CD4-positive, alpha-beta T cell treated with Interleukin-10 for 1 hour (primary cell): Measurements from ENCODE around the gene TINAGL1.

ENCODE experiments used
- DNase-seq: peaks from one replicate; pipeline ENCODE4 v3.0.0-alpha.2; 2020

The TINAGL1 gene

DNA sequence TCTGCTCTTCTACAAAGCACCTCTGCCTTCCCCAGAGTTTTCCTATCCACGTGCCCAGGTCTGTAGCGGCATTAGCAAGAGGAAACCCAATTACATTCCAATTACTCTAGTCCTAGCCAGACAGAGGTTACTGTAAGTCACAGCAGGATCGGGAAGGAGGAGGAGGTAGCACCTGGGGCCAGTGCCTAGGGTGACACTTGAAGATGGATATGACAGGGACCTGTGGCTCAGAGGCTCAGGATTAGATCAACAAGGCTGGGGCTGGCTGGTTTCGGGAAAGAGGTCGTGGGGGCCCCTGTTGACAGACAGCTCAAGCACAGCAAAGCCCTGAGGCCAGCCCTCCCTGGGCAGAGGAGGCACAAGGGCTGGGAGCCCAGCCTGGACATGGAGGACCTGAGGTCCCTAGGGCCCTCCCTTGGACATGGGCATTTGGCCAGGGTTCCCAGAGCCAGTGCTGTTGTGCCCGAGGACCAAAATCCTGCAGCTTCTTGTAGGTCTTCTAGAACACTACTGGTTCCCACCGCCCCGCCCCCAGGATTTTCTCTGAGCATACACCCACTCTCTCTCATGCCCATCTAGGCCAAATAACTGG is 38.2 kb downstream of the TINAGL1 start:
- no peak for DNase-seq

DNA sequence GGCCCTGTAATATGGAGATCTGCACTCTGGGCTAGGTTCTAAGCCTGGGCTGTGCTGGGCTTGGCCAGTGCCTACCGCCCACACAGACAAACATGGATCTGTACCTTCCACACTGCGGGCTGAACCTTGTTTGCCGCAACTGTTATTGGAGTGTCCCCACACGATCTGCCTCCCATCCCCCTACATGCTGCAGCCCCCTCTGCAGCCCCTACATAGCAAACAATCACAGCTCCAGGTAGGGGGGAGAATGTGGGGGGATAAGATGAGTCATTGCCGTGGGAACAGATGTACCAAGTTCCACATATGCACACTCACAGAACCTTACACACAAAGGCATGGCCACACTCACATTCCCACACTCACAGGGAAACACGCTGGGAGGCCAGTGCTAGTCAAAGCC is 39.1 kb downstream of the TINAGL1 start:
- DNase-seq = no peak

DNA sequence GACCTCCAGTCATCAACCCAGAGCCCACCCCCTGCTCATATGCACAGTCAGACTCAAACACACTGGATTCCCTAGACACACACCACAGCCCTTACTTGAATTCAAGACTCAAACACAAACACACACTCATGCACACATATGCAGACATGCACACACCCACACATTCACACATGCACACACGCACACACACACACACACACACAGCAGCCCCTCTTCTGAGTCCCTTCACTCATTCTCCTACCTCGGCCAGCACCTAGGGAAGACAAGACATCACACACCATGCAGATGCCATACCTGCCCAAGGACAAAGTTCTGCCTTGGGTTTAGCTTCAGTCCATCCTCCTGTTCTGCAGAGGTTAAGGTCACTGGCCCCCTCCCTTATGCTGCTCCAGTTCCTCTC is 39.6 kb downstream of the TINAGL1 start:
- no peak for DNase-seq

DNA sequence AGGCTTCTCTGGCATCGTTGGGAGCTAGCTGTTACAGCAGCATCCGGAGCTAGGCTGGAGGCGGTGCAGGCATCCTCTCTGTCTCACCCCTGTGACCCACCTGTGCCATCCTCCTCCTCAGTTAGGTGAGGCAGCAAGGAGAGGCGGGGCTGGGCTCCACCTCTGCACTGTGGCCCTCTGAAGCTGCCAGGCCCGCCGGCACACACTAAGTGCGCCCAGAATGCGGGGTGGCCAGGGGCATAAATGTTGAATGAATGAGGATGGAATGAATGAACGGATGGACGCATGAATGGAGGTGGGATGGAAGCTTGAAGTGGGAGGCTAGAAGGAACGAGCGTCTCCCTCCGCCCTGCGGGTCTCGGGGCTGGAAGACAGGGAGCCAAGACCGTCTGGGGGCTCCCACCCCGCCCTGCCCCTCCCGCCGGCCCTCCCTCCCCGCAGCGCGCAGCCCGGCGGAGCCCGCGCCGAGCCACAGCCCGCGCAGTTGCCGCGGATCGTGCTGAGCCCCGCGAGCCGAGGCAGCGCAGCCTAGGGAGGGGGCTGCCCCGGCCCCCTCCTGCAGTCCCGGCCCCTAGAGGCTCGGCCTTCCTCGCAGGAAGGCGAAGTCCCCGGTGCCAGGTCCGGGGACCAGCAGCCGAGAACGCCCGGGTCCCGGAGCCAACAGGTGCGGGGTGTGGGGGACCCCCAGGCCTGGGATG is 41.1 kb downstream of the TINAGL1 start, which contains the start of gene HCRTR1:
Gene HCRTR1, plus strand, starts transcription at position 472 of the 698 bp plus-strand sequence. CDS start 1,504 bp downstream, outside the sequence.
- DNase-seq = no peak

DNA sequence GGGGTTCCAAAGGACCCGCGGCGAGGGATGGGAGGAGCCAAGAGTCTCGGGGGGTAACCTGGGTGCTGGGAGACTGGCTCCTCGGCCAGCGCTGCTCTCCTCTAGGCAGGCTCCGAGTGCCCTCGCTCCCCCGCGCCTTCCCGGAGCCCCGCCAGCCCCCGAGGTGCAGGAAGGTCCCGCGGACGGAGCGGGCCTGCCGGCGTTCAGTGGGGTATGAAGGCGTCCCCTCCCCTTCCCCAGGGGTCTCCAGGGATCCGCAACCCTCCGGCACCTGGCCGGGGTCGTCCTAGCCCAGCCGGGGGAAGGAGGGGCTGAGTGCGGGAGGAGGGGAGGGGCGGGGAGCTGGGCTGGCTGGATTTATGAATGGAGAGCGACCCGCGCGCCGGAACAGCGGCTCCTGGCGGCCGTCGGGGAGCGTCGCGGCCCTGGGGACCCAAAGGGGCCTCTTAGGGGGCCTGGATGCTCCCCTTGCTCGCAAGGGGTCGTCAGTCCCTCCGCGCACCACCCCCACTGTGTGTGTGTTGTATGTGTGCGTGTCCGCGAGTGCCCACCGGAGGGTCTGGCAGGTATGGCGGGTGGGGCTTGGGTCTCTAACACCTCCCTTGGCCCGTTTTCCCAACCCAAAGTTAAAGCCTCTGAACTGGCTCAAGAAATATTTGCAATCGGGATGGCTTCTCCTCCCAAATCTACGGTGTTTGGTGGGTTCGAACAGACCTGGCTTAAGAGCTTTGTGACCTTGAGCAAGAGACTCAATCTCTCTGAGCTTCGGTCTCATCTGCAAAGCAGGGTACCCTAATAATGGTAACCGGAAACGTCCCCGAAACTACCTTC is 41.8 kb downstream of the TINAGL1 start:
- peak; percentile 37 for DNase-seq

DNA sequence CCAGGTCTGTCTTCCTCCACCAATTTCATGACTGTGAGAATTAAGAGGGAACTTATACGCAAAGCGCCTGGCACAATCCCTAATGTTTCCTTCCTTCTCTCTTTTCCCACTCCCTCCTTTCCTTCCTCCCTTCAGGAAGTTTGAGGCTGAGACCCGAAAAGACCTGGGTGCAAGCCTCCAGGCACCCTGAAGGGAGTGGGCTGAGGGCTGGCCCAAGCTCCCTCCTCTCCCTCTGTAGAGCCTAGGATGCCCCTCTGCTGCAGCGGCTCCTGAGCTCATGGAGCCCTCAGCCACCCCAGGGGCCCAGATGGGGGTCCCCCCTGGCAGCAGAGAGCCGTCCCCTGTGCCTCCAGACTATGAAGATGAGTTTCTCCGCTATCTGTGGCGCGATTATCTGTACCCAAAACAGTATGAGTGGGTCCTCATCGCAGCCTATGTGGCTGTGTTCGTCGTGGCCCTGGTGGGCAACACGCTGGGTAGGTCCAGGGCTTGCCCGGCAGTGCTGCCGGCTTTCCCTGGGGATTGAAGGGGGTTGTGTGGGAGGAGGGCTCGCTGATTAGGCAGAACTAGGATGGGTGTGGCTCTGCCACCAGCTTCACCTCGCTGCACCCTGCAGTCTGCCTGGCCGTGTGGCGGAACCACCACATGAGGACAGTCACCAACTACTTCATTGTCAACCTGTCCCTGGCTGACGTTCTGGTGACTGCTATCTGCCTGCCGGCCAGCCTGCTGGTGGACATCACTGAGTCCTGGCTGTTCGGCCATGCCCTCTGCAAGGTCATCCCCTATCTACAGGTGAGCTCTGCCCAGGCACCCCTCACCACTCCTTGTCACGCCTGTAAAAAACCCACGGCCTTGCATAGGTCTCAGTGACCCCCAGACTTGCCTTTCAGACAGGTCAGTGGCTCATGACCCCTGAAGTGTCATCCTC is 42.9 kb downstream of the TINAGL1 start:
- no peak for DNase-seq

DNA sequence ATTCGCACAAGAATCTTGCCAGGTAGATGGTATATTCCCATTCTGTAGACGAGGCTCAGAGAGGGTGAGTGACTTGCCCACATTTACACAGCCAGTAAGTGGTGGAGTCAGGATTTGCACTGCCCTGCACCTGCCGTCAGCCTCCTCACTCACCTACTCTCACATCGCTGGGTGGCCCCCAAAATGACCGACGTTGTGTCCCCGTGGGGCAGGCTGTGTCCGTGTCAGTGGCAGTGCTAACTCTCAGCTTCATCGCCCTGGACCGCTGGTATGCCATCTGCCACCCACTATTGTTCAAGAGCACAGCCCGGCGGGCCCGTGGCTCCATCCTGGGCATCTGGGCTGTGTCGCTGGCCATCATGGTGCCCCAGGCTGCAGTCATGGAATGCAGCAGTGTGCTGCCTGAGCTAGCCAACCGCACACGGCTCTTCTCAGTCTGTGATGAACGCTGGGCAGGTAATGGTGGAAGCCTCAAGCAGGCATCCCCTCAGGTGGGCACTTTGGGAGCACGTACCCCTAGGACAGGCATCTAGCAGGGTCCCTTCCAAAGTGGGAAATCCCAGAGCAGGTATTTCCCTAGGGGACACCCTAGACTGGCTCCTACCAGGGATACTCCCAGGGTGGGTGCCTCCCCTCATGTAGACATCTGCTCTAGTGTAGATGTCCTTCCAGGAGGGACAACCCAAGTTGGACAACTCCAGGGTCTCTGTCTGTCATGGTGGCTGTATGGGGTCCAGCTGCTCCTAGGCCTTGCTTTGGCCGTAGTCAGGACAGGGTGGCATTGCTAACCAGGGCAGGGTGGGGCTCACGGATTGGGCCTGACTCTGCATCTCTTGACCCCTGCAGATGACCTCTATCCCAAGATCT is 44.5 kb downstream of the TINAGL1 start:
- no peak for DNase-seq

DNA sequence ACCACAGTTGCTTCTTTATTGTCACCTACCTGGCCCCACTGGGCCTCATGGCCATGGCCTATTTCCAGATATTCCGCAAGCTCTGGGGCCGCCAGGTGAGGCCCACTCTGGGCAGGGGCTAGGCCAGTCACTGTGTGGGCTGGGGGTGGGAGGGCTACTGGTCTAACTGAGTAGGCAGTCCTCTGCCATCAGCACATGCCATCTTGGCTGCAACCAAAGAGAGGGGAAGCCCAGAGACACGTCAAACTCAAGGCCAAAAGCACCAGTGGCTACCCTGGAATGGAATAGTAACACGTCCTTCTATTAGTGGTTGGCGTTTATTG is 45.1 kb downstream of the TINAGL1 start:
- no peak for DNase-seq

DNA sequence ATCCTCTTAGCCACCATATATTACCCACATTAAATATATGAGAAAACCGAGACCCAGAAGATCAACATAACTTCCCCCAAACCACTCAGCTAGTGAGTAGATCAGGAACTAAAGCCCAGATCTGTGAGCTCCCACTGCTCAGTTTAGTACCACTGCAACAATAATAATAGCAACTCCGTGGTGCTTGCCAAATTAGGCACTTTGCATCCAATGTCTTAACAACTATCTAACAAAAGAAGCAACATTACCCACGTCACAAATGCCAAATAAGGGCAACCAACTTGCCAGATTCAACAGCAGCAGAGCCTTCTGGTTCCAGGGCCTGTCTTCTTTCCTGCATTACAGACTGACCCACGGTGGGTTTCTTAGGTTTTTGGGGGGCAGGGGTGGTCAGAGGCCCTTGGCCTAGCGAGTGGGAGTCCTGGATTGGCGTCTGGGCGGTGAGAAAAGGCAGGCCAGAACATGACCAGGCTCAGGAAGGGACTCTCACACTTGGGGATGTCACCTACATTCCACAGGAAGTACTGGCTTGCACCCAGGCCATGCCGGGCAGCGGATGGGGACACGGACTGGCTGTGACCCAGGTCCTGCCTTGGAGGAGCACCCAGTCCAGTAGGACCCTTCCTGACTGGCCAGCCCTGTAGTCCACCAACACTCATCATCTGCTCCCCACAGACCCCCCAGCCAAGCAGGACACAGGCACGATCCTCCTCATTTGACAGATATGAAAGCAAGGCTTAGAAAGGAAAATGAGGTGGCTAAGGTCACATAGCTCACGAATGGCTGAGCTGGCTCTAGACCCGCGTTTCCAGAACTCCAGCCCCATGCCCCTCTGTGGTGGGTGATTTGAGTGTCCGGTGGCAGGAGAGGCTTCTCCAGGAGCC is 45.8 kb downstream of the TINAGL1 start:
- DNase-seq = no peak

DNA sequence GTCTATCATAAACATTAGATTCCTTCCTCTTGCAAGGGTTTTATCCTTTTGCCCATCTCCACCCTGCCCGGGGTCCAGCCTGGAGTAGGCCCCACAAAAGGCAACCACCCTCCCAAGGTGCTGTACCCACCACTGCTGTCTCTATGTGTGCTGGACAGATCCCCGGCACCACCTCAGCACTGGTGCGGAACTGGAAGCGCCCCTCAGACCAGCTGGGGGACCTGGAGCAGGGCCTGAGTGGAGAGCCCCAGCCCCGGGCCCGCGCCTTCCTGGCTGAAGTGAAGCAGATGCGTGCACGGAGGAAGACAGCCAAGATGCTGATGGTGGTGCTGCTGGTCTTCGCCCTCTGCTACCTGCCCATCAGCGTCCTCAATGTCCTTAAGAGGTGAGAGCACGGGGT is 47.0 kb downstream of the TINAGL1 start:
- DNase-seq = no peak

DNA sequence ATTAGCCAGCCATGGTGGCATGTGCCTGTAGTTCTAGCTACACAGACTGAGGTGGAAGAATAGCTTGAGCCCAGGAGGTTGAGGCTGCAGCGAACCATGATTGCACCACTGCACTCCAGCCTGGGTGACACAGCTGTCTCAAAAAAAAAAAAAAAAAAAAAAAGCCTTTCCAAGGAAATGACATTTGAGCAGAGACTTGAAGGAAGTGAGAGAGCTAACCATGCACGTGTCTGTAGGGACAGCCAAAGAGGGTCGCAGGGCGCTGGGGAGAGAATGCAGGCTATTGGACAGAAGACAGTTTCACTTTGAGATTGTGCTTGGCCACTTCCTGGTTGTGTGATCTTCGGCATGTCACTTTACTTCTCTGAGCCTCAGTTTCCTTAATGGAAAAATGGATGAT is 48.0 kb downstream of the TINAGL1 start:
- no peak for DNase-seq

DNA sequence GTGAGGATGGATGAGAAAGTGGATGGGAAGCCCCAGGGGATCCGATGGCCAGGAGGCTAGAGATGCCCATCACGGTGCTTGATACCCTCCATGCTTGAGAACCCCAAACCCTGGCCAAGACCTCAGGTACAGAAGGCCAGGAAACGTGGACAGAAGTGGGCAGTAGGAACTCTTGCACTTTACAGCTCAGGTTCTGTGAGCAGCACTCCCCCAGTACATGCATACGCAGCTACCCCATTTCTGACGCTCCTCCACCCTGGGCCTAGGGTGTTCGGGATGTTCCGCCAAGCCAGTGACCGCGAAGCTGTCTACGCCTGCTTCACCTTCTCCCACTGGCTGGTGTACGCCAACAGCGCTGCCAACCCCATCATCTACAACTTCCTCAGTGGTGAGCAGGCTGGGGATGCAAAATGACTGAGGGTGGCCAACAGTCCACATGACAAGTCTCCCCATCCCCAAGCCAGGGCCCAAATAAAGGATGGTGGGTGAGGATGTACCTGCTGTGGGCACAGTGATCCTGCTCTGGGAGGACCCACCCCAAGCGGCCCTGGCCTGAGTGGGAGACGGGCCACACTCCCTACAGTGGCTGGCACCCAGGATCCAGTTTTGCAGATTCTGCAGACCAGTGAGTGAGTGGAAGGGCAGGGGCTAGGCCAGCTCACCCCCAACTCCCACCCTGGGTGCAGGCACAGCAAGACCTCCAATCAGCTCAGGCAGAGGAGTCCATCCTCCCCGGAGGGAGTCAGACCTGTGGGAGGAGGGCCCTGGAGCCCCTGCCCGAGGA is 48.6 kb downstream of the TINAGL1 start:
- DNase-seq = no peak

DNA sequence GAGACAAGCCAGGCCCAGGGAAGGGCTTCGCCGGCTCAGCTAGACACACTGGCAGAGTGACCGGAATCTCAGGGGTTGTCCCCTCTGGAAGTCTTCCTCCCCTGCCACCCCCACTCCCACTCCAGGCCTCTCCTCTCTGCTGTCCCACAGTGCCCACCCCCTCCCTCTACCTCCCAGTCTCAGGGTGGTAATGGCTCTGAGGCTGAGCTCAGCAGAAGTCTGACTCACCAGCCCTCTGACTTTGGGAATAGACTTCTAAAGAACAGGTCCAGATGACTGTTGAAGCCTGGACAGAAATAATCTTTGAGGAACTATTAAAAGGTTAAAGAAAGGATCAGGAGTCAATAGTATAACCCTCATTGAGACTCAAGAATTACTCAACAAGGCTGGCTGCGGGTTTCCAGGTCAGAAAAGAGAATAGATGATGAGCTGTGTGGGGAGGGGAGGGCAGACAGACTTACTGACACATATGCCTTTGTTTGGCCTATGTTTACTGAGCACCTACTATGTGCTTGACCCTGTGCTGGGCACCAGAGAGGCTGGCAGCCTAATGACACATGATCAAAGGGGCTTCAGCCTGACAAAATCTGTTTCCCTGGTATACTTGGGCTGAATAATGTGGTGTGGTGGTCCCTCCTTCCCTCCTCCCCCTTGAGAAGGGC is 49.4 kb downstream of the TINAGL1 start:
- DNase-seq = no peak

DNA sequence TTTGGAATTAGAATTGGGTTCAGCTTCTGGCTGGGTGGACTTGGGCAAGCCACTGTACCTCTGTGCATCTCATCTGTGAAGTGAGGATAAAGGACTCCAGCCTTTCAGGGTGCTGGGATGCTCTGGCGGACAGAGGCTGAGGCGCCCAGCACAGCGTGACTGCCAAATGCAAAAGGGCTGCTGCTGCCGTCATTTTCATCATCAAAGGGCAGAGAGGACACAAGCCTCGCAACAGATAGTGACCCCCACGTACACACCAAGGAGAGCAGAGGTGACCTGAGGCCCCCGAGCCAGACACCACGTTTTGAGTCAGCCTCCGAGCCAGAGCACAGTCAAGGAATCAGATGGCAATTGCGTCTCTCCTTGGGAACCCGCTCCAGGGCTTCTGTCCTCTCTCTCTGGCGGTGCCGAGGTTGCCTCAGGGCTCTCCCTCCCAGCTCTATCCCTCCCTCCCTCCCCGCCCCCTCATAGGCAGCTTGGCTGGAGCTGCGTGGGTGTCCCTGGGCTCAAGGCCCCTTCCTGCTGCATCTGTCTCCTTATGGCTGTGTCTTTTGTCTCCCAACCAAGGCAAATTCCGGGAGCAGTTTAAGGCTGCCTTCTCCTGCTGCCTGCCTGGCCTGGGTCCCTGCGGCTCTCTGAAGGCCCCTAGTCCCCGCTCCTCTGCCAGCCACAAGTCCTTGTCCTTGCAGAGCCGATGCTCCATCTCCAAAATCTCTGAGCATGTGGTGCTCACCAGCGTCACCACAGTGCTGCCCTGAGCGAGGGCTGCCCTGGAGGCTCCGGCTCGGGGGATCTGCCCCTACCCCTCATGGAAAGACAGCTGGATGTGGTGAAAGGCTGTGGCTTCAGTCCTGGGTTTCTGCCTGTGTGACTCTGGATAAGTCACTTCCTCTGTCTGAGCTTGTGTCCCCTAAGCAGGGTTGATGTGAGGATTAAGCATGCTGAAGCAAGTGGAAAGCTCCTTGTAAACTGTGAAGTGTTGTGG is 50.2 kb downstream of the TINAGL1 start:
- DNase-seq = no peak

DNA sequence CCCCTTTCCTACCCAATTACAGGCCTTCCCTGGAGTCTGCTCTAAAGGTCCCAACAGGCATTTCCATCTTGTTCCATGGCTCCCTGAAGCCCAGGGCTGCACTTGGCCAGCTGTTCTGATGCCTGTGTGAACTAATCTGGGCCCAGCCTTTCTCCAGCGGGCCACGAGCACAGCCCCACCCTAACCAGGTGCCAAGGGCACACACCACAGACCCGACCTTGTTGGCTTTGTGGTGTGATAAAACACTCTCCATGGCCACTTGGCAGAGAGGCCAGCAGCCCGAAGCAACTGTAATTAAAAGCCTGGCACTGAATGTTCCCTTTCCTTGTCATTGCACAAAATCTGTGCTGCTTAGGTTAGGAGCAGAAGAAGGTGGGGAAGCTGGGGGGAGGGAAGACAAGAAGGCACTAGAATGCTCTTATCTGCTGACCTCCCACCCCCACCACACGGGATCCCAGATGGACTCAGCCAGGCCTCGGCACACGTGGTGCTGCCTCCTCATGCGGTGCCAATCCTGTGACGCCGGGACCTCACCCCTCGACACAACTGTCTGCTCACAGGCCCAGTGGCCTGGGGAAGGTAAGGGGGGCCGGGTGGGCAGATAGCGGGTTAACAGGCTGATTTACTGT is 51.1 kb downstream of the TINAGL1 start:
- DNase-seq = no peak

DNA sequence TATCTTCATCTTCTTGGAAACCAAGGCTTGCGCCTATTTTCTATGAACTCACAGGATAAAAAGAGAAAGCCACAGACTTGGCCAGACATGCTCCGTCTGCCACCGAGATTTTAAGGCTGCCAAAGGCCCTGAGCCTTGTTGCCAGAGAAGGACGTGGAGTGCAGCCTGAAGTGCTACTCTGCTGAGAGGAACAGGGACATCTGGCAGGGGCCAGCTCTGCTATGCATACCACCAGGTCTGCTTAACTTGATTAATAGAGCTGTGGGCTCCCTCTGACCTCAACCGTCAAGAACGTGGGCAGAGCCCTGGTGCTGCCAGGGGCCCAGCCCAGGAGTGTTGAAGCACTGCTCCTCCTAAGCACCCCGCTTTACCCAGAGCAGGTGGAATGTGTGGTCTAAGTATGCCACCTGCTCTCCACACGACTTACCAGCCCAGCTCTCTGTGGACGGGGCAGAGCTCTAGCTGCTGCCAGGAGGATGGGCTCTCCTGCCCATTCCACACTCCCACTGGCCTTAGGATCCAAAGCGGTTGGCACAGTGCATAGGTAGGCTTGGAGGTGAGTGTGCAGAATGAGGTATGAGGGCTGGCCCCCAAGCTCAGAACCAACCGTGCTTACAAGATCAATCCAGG is 51.7 kb downstream of the TINAGL1 start:
- DNase-seq = no peak

DNA sequence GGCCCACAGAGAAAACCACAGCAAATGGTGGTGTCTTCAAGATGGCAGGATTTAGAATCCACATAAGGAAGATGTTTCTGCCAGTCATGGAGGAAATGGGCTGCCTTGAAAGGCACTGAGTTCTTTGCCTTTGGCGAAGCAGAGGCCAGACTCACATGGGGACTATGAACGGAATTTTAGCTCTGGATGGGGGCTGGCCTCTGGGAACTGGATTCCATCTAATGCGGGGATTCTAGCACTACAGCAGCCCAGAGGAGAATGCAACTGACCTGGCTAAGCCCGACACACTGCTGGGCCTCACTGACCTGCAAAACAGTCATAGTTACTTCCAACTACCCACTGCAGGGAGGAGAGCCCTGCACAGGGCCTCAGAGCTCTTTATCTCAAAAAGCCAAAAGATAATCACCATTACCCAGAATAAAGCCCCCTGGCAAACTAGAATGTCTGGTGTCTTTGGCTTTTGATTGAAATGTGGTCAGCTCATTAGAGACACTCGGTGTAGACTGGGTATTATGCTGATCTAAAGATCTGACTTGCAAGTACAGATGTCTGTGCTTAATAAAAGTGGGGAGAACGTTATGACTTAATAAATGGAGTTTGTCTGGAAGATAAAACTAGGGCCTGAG is 52.7 kb downstream of the TINAGL1 start:
- DNase-seq = no peak
